DND-41 (cell line): Measurements from ENCODE around the gene GALNTL6.

ENCODE experiments used
- ATAC-seq: fragments of 200-7000 bp; cut with Tn5 transposase; 3 replicates; pipeline ENCODE4 v1.9.1; 2021; ENCODE audit warnings: low read depth; ENCODE audit not compliant: insufficient read depth
- DNase-seq: peaks from one replicate; pipeline ENCODE4 v3.0.0-alpha.2; 2020
- H2AFZ ChIP-seq: 2 replicates; pipeline ENCODE4 v1.6.0; 2012; ENCODE audit warnings: low read depth, low read length
- H3K27ac ChIP-seq: 2 replicates; pipeline ENCODE4 v1.5.1; 2012; ENCODE audit warnings: low read length, inconsistent platforms
- H3K27me3 ChIP-seq: fragments of 200-600 bp; sonication (generic); 2 replicates; pipeline ENCODE4 v1.6.0; 2012; ENCODE audit warnings: low read length, mild to moderate bottlenecking, inconsistent platforms; ENCODE audit not compliant: insufficient read depth, poor library complexity
- H3K36me3 ChIP-seq: 2 replicates; pipeline ENCODE4 v1.5.1; 2012; ENCODE audit warnings: low read length, inconsistent platforms; ENCODE audit not compliant: insufficient read depth
- H3K4me1 ChIP-seq: 2 replicates; pipeline ENCODE4 v1.5.1; 2012; ENCODE audit warnings: mild to moderate bottlenecking, low read length; ENCODE audit not compliant: insufficient read depth
- H3K4me2 ChIP-seq: 2 replicates; pipeline ENCODE4 v1.6.0; 2012; ENCODE audit warnings: mild to moderate bottlenecking, moderate library complexity, low read length, inconsistent platforms; ENCODE audit not compliant: insufficient read depth
- H3K4me3 ChIP-seq, 2 experiments: fragments of 200-600 bp in 1 of 2; shearing (Covaris generic) in 1 of 2; 2 replicates each; pipeline ENCODE4 v1.5.1; 2012 to 2016; ENCODE audit warnings: inconsistent platforms in 2 of 2, low read length in 2 of 2, mild to moderate bottlenecking in 2 of 2, low read depth in 1 of 2, moderate library complexity in 1 of 2
- H3K79me2 ChIP-seq: 2 replicates; pipeline ENCODE4 v1.6.0; 2012; ENCODE audit warnings: low read length, inconsistent platforms; ENCODE audit not compliant: insufficient read depth
- H3K9ac ChIP-seq: 2 replicates; pipeline ENCODE4 v1.6.0; 2012; ENCODE audit warnings: low read depth, mild to moderate bottlenecking, inconsistent platforms, low read length, moderate library complexity
- H3K9me3 ChIP-seq: 2 replicates; pipeline ENCODE4 v1.5.1; 2012; ENCODE audit warnings: low read length, moderate library complexity, mild to moderate bottlenecking, inconsistent platforms; ENCODE audit not compliant: insufficient read depth, severe bottlenecking
- H4K20me1 ChIP-seq: 2 replicates; pipeline ENCODE4 v1.6.0; 2012; ENCODE audit warnings: low read length; ENCODE audit not compliant: insufficient read depth
- EZH2 ChIP-seq: IDR thresholded peaks from 3 replicates; pipeline ENCODE4 v1.6.1; 2012; ENCODE audit warnings: borderline replicate concordance, low read depth, mild to moderate bottlenecking, moderate library complexity, low read length, inconsistent platforms; ENCODE audit not compliant: severe bottlenecking
- TF ChIP-seq, protein P1 (sequence below): IDR thresholded peaks from 2 replicates; pipeline ENCODE4 v1.5.1; 2012; ENCODE audit warnings: borderline replicate concordance, low read length, moderate library complexity, mild to moderate bottlenecking; ENCODE audit not compliant: poor library complexity, severe bottlenecking; ENCODE audit errors: extremely low read depth

GALNTL6 gene

GRCh38 chr4:171846232-171846631 is 33.0 kb downstream of the GALNTL6 start:
- H3K79me2 ChIP-seq = no peaks in the 10 kb centered on the region
- no peaks in the 10 kb centered on the region for H3K4me1 ChIP-seq
- no peak overlapping the region for H3K4me3 ChIP-seq
- H3K4me2 ChIP-seq = no peak overlapping the region
- TF ChIP-seq, protein P1, sequence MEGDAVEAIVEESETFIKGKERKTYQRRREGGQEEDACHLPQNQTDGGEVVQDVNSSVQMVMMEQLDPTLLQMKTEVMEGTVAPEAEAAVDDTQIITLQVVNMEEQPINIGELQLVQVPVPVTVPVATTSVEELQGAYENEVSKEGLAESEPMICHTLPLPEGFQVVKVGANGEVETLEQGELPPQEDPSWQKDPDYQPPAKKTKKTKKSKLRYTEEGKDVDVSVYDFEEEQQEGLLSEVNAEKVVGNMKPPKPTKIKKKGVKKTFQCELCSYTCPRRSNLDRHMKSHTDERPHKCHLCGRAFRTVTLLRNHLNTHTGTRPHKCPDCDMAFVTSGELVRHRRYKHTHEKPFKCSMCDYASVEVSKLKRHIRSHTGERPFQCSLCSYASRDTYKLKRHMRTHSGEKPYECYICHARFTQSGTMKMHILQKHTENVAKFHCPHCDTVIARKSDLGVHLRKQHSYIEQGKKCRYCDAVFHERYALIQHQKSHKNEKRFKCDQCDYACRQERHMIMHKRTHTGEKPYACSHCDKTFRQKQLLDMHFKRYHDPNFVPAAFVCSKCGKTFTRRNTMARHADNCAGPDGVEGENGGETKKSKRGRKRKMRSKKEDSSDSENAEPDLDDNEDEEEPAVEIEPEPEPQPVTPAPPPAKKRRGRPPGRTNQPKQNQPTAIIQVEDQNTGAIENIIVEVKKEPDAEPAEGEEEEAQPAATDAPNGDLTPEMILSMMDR = peak; percentile 68
- TF ChIP-seq EZH2 = no peak
- H3K36me3 ChIP-seq = no peaks in the 10 kb centered on the region
- H3K27me3 ChIP-seq = no peaks in the 10 kb centered on the region
- H4K20me1 ChIP-seq = no peaks in the 10 kb centered on the region
- H2AFZ ChIP-seq = no peak overlapping the region
- ATAC-seq = no peak
- no peak overlapping the region for H3K9ac ChIP-seq
- H3K9me3 ChIP-seq = no peaks in the 10 kb centered on the region
- DNase-seq = peak; percentile 26
- H3K27ac ChIP-seq = no peak overlapping the region

DNA sequence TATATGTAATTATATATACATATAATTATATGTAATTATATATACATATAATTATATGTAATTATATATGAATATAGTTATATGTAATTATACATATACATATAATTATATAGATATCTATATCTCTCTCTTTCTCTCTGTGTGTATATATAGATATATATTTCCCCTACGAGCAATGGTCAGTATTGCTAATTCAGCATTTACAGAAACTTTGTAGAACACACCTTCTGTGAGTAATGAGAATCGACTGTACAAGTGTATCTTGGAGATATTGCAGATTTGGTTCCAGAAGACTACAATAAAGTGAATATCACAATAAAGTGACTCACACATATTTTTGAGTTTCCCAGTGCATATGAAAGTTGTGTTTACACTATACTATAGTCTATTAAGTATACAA is 33.7 kb downstream of the GALNTL6 start:
- Histone ChIP-seq H4K20me1 (no peaks in the 10 kb centered on the region), H3K9me3 (no peaks in the 10 kb centered on the region), H3K9ac (no peak overlapping the region), H3K36me3 (no peaks in the 10 kb centered on the region), H3K79me2 (no peaks in the 10 kb centered on the region), H3K4me2 (no peak overlapping the region), H3K27ac (no peak overlapping the region), H2AFZ (no peak overlapping the region), H3K4me3 (no peak overlapping the region), H3K27me3 (no peaks in the 10 kb centered on the region), H3K4me1 (no peaks in the 10 kb centered on the region)
- no peak for ATAC-seq
- no peak for DNase-seq
- TF ChIP-seq, protein P1 = no peak
- TF ChIP-seq EZH2 = no peak

- Histone ChIP-seq H3K79me2 (no peaks in the 10 kb centered on the region), H3K27ac (no peak overlapping the region), H3K9ac (no peak overlapping the region), H3K4me3 (no peak overlapping the region), H4K20me1 (no peaks in the 10 kb centered on the region), H3K4me2 (no peak overlapping the region), H3K27me3 (no peaks in the 10 kb centered on the region), H3K9me3 (no peaks in the 10 kb centered on the region), H2AFZ (no peak overlapping the region), H3K4me1 (no peaks in the 10 kb centered on the region), H3K36me3 (no peaks in the 10 kb centered on the region)
- no peak for ATAC-seq
- TF ChIP-seq, protein P1 = no peak
- no peak for TF ChIP-seq EZH2
- DNase-seq = no peak
Observed at GRCh38 chr4:171847751-171848150, 34.5 kb downstream of the GALNTL6 start.

DNA sequence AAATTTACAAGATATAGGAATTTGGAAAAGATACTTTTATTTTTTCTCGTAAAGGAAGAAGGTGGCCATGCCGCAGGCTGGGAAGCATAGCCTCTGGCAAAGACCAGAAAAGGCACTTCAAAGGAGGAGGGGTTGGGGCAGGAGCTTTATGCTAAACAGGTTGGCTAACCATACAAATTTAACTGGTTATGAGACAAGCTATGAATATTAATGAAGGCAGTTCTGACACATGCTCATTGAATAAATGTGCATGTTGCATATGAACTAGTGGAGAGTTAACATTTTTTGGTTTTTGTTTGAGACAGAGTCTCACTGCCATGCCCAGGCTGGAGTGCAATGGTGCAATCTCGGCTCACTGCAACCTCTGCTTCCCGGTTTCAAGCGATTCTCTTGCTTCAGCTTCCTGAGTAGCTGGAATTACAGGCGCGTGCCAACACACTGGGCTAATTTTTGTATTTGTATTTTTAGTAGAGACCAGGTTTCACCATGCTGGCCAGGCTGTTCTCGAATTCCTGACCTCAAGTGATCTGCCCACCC is 36.5 kb downstream of the GALNTL6 start:
- H3K9me3 ChIP-seq = no peaks in the 10 kb centered on the region
- no peak for TF ChIP-seq EZH2
- TF ChIP-seq, protein P1 = no peak
- no peak overlapping the region for H3K4me3 ChIP-seq
- no peaks in the 10 kb centered on the region for H4K20me1 ChIP-seq
- ATAC-seq = no peak
- no peaks in the 10 kb centered on the region for H3K36me3 ChIP-seq
- H3K79me2 ChIP-seq = no peaks in the 10 kb centered on the region
- H2AFZ ChIP-seq = no peak overlapping the region
- H3K27me3 ChIP-seq = no peaks in the 10 kb centered on the region
- no peak for DNase-seq
- no peak overlapping the region for H3K27ac ChIP-seq
- H3K4me1 ChIP-seq = no peaks in the 10 kb centered on the region
- H3K4me2 ChIP-seq = no peak overlapping the region
- no peak overlapping the region for H3K9ac ChIP-seq
